Cardiac septum (tissue), 1 donor: ENCODE data around the gene CD164L2. TPM values are rescaled to one million over a fixed set of nuclear protein-coding genes. Genes with fewer than 3 reads are reported as not detected.
"Not testable (repeated sequence)": the region's sequence is repeated elsewhere in the genome, so short reads cannot be mapped to it uniquely, and the experiment has no call there.

Experiments used
- DNase-seq: peaks from one replicate; pipeline ENCODE4 v3.0.0-alpha.2; 2020; ENCODE audit warnings: low spot score
- intact Hi-C: fragments of 100-400 bp; cut with DNase I; formaldehyde crosslinking; loops from one replicate; pipeline ENCODE4 v1.14.0; 2022
- total RNA-seq: library from RNA; stranded (reverse); fragmentation: NEBNext Ultra II Directional; extraction: Animal tissue kit (Norgen Biotek cat#: 25700); gene quantifications from one replicate; pipeline ENCODE4 v1.2.1, GENCODE V29; 2021
- donor health status: DM: no; HTN: no; CAD: no.

The CD164L2 gene
- total RNA-seq, 1 donor from 2014 or later: not detected

- intact Hi-C loops: loop anchor here (2.0 to 5.0 kb wide), 4 partner anchors 26 to 269 kb away; partner anchors contain the start of gene MAP3K6
- DNase-seq: no peak
Observed at GRCh38 chr1:27392778-27393635, 9.9 kb upstream of the CD164L2 start.

GRCh38 chr1:27392096-27392777 lies 9.1 kb upstream of the CD164L2 start, which contains the start of gene GPR3:
Gene GPR3 (plus strand): TSS chr1:27392622. CDS start chr1:27393799, 1,177 bp downstream.
- intact Hi-C loops: loop anchor here (2.0 to 5.0 kb wide), 4 partner anchors 25 to 270 kb away; partner anchors contain the start of gene MAP3K6
- DNase-seq: peak; percentile 94

GRCh38 chr1:27391511-27392095 lies 8.5 kb upstream of the CD164L2 start:
- DNase-seq: peak; percentile 80
- intact Hi-C loops: loop anchor here (2.0 to 5.0 kb wide), 4 partner anchors 25 to 271 kb away; partner anchors contain the start of gene MAP3K6

DNA sequence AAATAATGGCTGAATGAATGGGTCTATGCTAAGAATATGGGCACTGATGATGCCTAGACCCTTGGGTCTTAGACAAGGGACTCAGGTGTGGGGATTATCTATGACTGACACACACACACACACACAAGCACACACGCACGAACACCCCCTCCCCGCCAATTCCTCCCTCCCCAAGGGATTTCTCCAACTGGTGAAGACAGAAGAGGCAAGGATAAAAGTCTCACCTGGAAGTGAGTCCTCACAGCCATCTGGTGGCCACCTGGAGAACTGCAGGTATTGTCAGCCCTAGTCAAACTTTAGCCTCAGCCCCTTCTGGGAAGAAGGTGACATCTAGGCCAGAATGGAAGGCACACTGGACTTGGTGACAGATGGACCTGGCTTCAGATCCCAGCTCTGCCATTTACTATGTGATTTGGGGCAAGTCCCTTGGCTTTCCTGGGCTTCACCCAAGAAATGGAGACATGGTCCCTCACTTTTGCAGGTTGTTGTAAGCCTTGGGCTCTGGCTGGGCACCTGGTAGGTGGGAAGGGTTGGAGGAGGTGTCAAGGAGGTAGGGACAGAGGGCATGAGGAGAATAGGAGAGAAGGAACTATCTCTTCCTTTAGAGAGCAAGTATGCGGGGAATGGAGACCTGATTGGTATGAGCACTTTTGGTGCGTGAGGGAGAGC lies 5.3 kb upstream of the CD164L2 start:
- intact Hi-C loops: no loop called here
- DNase-seq: peak; percentile 85

DNA sequence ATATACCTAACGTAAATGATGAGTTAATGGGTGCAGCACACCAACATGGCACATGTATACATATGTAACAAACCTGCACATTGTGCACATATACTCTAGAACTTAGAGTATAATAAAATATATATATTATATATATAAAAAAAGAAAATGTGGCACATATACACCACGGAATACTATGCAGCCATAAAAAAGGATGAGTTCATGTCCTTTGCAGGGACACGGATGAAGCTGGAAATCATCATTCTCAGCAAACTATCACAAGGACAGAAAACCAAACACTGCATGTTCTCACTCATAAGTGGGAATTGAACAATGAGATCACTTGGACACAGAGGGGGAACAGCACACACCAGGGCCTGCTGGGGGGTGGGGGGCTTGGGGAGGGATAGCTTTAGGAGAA lies 1.7 kb upstream of the CD164L2 start:
- DNase-seq, intact Hi-C loops: not testable (repeated sequence)

- intact Hi-C loops: no loop called here
- no peak for DNase-seq
Observed at GRCh38 chr1:27383661-27384060, 528 bp upstream of the CD164L2 start.

DNA sequence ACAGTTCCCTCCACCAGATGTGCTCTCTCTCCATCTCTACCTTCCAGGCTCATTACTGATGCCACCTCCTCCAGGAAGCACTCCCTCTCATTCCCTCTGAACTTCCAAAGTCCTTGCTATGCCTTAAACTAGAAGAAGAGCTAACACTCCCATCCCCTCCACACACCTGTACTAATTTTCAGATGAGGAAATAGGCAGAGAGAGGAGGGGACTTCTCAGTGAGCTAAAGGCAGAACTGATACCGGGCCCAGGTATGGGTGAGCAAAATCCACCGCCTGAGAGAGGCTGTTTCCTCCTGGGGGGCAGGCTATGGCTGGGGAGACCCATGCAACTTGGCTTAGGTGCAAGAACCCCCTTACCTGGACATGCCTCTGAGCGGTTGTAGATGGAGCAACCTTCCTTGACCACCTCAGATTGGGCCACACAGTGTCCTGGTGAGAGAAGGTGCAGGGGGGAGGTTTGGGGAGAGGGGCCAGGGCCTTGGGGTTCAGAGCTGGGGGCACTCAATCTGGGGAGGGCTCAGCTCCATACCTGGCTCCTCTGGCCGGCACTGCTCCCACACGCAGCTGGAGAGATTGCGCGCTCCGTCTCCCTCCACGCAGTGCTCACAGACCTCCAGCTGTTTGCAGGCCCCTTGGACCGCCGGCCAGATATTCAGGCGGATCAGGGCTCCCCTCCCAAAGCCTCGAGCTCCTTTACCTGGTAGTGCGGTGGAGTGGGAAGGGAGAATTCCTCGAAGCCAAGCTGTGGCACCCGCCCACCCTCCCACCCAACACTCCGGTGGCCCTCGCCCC lies 967 bp downstream of the CD164L2 start:
- intact Hi-C loops: no loop called here

GRCh38 chr1:27380766-27381733 lies 2.1 kb downstream of the CD164L2 start:
- DNase-seq: no peak
- intact Hi-C loops: no loop called here

More for the DNA sequence above, 967 bp downstream of the CD164L2 start:
- DNase-seq: no peak

DNA sequence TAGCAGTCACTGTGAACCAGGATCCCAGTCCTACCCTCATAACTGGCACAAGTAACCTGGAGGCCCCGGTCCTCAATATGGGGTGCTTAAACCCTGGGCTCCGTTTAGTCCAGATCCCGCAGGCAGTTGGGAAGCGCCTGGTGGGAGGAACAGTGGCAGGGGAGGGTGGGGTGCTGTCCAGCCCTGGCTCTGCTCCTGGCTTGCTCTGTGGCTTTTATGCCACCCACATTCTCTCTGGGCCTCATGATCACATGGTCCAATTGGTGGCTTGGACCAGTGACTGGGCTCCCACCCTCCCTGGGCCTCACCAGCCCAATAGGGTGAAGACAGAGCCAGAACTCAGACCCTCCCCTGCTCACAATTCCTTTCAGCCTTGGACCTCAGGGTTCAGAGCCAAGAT lies 2.9 kb downstream of the CD164L2 start:
- no peak for DNase-seq
- intact Hi-C loops: no loop called here

DNA sequence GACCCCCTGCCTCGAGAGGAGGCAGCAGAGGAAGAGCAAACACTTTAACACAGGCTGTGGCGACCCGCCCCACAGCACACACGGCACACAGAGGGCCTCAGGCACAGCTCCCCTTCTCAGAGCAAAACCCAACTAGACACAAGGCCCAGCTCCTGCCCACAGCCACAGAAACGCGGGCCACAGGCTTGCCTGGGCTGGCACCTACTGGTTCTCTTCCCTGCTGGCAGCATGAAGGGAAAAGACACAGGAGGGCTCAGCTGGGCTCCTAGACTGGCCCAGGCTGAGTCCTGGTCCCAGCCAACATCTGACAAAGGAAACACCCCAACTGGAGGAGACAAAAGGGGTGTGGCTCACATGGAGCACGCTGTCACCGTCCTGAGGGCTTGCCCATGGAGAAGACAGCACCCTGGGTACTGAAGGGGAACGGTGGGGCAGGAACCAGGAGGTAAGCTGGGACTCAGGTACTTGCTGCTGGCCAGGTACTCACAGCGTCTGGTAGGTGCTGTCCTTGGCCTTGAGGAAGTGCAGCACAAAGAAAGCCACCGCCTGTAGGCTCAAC lies 3.5 kb downstream of the CD164L2 start:
- DNase-seq: no peak
- intact Hi-C loops: no loop called here

DNA sequence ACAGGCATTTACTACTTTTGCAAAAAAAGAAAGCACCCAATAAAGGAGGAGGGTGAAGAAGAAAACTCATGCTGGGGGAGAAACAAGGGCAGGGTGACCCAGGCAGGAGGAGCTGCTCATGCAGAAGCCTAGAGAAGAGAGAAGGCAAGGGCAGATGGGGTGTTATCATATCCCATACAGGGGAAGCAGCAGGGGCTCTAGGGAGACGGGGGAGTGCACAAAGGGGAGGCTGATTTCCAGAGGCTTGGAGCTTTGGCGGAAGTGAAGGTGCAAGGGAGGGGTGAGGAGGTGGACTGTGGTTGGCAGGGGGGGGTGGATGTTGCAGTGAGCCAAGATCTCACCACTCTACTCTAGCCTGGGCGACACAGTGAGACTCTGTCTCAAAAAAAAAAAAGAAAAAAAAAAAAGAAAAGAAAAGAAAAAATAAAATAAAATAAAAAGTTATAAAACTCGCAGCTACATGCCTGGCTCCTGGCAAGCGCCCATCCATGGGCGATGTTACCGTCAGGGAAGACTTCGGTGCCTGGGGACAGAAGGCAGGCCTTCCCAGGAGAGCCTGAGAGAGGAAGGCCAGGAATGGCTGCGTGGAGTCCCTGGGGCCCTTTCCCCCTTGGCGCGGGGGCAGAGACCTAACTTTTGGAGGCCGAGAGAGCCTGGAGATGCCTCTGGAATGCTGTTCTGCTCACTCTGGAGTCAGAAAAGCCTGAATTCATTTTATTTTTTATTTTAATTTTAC lies 5.2 kb downstream of the CD164L2 start:
- DNase-seq: no peak
- intact Hi-C loops: no loop called here

DNA sequence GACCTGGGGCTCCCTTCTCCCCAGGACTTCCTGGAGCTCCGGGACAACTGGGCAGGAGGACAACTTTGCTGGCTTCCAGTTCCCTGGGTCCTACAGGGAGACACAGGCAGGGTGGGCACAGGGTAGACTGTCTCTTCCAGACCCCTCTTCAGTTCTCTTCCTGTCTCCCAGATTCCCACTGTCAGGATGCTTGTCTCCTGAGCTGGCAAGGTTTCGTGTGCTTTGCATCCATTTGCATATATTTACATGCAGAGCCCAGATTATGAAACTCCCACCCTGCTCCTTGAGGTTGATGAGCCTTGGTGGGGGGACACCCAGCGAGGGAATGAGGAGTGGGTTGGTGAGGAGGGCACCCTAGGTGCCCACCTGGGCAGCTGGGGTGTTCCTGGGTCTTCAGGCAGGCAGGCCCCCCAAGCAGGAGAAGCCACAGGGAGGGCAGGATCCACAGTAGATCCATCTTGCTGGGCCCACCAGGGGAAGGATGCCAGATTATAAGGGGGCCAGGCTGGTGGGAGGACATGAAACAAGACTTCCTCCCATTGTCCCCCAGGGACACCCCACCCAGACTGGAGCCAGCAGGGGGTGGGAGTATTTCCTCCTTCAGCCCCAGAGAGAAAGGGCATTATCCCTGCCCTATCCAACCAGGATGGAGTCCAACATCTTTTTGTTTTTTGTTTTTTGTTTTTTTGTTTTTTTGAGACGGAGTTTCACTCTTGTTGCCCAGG lies 8.6 kb downstream of the CD164L2 start, which contains the start of gene FCN3:
FCN3 (minus strand) TSS at position 463 of the 725 bp plus-strand sequence; CDS start at position 457, 6 bp downstream.
- DNase-seq: no peak
- intact Hi-C loops: no loop called here

- no peak for DNase-seq
- intact Hi-C loops: no loop called here
Observed at GRCh38 chr1:27372808-27373690, 10.1 kb downstream of the CD164L2 start.

- intact Hi-C loops: no loop called here
Observed at GRCh38 chr1:27372022-27372807, 10.9 kb downstream of the CD164L2 start.

More at GRCh38 chr1:27372022-27372807, 10.9 kb downstream of the CD164L2 start:
- DNase-seq: no peak
